ENCODE measurements around the gene GPER1. TPM values are rescaled to one million over a fixed set of nuclear protein-coding genes. Genes with fewer than 3 reads are reported as not detected.

Gene GPER1
- polyA plus RNA-seq, 2 of the 4 experiments (the other 2 are of a cell fraction) = 0.23 to 0.50 TPM

DNA sequence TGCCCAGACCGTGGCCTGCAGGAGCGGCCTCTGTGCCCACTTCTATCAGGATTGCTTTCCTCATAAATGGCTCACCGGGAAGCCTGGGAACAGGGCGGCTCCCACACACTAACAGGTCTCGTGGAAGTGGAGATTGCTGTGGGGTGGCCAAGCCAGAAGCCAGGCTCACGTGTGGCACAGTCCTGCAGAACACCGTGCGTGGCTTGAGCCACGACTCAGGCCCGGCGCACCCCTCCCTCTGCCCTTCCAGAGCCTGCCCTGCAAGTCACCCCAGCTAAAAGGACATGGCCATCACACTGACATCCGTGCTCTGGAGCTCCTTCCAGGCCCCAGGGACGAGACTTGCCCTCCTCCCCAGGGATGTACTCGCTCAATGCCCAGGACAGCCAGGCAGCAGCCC lies 7.0 kb downstream of the GPER1 start:
- H3K4me2 ChIP-seq = no peak overlapping the region
- H3K4me1 ChIP-seq = no peaks in the 10 kb centered on the region
- H3K27ac ChIP-seq = no peak overlapping the region
- no peak overlapping the region for H3K4me3 ChIP-seq
- no peak for TF ChIP-seq RARB (CRISPR knock-in tag; IDR thresholded peaks at IDR 0.05)
- no peak for TF ChIP-seq POLR2AphosphoS2 (conservative IDR thresholded peaks at IDR 0.05; ENCODE audit: low read length)
- TF ChIP-seq HOXA7 (CRISPR knock-in tag; IDR thresholded peaks at IDR 0.05) = no peak
- no peak for TF ChIP-seq RFX5 (IDR thresholded peaks at IDR 0.05)
- no peak for TF ChIP-seq ATOH8 (CRISPR knock-in tag; IDR thresholded peaks at IDR 0.05; ENCODE audit: low read depth)
- TF ChIP-seq GATA3 (IDR thresholded peaks at IDR 0.05; ENCODE audit: borderline replicate concordance) = no peak
- POLR2A ChIA-PET = no interaction called here
- ATAC-seq = no peak
- CTCF ChIA-PET = interaction anchor here (0.5 to 5.3 kb wide), 9 partner anchors 9 to 102 kb away, joined by 3 to 29 read pairs (median 5); no protein-coding TSS in a partner anchor
- DNase-seq (ENCODE audit: low read depth in 1 of 2, low spot score in 1 of 2) = no peak
- FAIRE-seq = no peak
- WGBS (ENCODE audit: missing lambda C conversion rate) = 85% methylated on average over 12 of the region's 14 CpGs
- H3K9me3 ChIP-seq = no peaks in the 10 kb centered on the region

GRCh38 chr7:1095621-1096155 lies 7.8 kb downstream of the GPER1 start:
- DNase-seq (ENCODE audit: low read depth in 1 of 2, low spot score in 1 of 2) (no peak), ATAC-seq (no peak), FAIRE-seq (no peak)
- ChIA-PET POLR2A (no interaction called here), CTCF (interaction anchor here (1.8 to 2.9 kb wide), 4 partner anchors 10 to 81 kb away, joined by 5 to 9 read pairs (median 7); no protein-coding TSS in a partner anchor)
- Histone ChIP-seq H3K4me2 (no peak overlapping the region), H3K4me1 (no peaks in the 10 kb centered on the region), H3K27ac (no peak overlapping the region), H3K9me3 (no peaks in the 10 kb centered on the region), H3K4me3 (no peak overlapping the region)
- WGBS (ENCODE audit: missing lambda C conversion rate) = 85% methylated on average over 21 of the region's 23 CpGs
- TF ChIP-seq SREBF2 (IDR thresholded peaks at IDR 0.05) (no peak), FOXS1 (CRISPR knock-in tag; IDR thresholded peaks at IDR 0.05) (no peak), MYC (IDR thresholded peaks at IDR 0.05; ENCODE audit: borderline replicate concordance, low read length) (no peak), JUN (IDR thresholded peaks at IDR 0.05) (no peak), FOSL2 (IDR thresholded peaks at IDR 0.05) (no peak), FOSL2 (CRISPR knock-in tag; IDR thresholded peaks at IDR 0.05) (no peak), NPAS2 (CRISPR knock-in tag; IDR thresholded peaks at IDR 0.05; ENCODE audit: borderline replicate concordance) (no peak), ESRRA (IDR thresholded peaks at IDR 0.05; ENCODE audit: borderline replicate concordance, low read length) (no peak), ATOH8 (CRISPR knock-in tag; IDR thresholded peaks at IDR 0.05; ENCODE audit: low read depth) (no peak), RAD21 (conservative IDR thresholded peaks at IDR 0.05 in 1 of 2, IDR thresholded peaks at IDR 0.05 in 1 of 2) (no peak), HOXB13 (CRISPR knock-in tag; IDR thresholded peaks at IDR 0.05; ENCODE audit: low read depth) (no peak), FOSB (CRISPR knock-in tag; IDR thresholded peaks at IDR 0.05) (no peak), JUNB (IDR thresholded peaks at IDR 0.05) (no peak), EHMT2 (IDR thresholded peaks at IDR 0.05; ENCODE audit: low read depth) (no peak), RFX5 (IDR thresholded peaks at IDR 0.05) (no peak), CHD4 (IDR thresholded peaks at IDR 0.05; ENCODE audit: borderline replicate concordance) (no peak)
- TF ChIP-seq, protein P1, sequence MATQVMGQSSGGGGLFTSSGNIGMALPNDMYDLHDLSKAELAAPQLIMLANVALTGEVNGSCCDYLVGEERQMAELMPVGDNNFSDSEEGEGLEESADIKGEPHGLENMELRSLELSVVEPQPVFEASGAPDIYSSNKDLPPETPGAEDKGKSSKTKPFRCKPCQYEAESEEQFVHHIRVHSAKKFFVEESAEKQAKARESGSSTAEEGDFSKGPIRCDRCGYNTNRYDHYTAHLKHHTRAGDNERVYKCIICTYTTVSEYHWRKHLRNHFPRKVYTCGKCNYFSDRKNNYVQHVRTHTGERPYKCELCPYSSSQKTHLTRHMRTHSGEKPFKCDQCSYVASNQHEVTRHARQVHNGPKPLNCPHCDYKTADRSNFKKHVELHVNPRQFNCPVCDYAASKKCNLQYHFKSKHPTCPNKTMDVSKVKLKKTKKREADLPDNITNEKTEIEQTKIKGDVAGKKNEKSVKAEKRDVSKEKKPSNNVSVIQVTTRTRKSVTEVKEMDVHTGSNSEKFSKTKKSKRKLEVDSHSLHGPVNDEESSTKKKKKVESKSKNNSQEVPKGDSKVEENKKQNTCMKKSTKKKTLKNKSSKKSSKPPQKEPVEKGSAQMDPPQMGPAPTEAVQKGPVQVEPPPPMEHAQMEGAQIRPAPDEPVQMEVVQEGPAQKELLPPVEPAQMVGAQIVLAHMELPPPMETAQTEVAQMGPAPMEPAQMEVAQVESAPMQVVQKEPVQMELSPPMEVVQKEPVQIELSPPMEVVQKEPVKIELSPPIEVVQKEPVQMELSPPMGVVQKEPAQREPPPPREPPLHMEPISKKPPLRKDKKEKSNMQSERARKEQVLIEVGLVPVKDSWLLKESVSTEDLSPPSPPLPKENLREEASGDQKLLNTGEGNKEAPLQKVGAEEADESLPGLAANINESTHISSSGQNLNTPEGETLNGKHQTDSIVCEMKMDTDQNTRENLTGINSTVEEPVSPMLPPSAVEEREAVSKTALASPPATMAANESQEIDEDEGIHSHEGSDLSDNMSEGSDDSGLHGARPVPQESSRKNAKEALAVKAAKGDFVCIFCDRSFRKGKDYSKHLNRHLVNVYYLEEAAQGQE (IDR thresholded peaks at IDR 0.05) = no peak
- TF ChIP-seq, protein P2, sequence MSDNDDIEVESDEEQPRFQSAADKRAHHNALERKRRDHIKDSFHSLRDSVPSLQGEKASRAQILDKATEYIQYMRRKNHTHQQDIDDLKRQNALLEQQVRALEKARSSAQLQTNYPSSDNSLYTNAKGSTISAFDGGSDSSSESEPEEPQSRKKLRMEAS (IDR thresholded peaks at IDR 0.05) = no peak

Data from A549 (cell line).